ENCODE measurements around the gene NCOA3. TPM values are rescaled to one million over a fixed set of nuclear protein-coding genes. Genes with fewer than 3 reads are reported as not detected.

The NCOA3 gene
- total RNA-seq, 2 experiments from 2014 or later, result 59.9 to 65.4 TPM

DNA sequence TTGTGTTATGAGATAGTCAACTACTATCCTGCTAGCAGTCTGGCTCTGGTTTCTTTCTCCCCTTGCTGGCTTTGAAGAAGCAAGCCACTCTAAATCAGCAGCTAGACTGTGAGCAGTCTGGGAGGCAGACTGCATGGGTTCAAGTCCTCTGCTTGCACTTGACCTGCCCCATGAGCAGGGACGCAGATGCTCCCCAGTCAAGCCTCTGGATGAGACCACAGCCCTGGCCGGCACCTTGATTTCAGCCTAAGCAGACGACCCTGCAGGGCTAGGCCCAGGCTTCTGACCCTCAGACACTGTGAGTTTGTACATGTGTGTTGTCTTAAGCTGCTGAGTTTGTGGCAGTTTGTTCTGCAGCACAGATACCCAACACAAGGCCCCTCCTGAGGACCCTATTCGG, 177.8 kb downstream of the NCOA3 start:
- Mint-ChIP-seq H3K27ac (no peak overlapping the region), H3K36me3 (ENCODE audit: low read depth) (no peaks in the 10 kb centered on the region), H3K27me3 (no peaks in the 10 kb centered on the region), H3K4me3 (no peak overlapping the region), H3K9me3 (no peaks in the 10 kb centered on the region), H3K4me1 (ENCODE audit: low read depth) (peaks cover 6% of the 10 kb centered on the region)
- ATAC-seq (ENCODE audit: poor library complexity) (no peak), DNase-seq (no peak)
- Histone ChIP-seq H3K4me1 (ENCODE audit: insufficient read depth, low read length) (peaks cover 6% of the 10 kb centered on the region), H3K27ac (ENCODE audit: low read depth in 1 of 2, low read length in 2 of 2) (no peak overlapping the region), H3K4me3 (ENCODE audit: low read length) (no peak overlapping the region), H3K36me3 (ENCODE audit: insufficient read depth, low read length) (no peaks in the 10 kb centered on the region), H3K9me3 (ENCODE audit: control insufficient read depth in 1 of 2, insufficient read depth in 1 of 2, low read length in 2 of 2) (no peaks in the 10 kb centered on the region), H3K27me3 (ENCODE audit: control insufficient read depth in 1 of 2, insufficient read depth in 2 of 2, low read length in 2 of 2) (no peaks in the 10 kb centered on the region)
- intact Hi-C loops (cut with DNase I, micrococcal nuclease), result loop anchor here in 1 of 2 experiments (5.0 kb wide), 1 partner anchor 48 kb away; no protein-coding TSS in a partner anchor
- TF ChIP-seq, protein P1, sequence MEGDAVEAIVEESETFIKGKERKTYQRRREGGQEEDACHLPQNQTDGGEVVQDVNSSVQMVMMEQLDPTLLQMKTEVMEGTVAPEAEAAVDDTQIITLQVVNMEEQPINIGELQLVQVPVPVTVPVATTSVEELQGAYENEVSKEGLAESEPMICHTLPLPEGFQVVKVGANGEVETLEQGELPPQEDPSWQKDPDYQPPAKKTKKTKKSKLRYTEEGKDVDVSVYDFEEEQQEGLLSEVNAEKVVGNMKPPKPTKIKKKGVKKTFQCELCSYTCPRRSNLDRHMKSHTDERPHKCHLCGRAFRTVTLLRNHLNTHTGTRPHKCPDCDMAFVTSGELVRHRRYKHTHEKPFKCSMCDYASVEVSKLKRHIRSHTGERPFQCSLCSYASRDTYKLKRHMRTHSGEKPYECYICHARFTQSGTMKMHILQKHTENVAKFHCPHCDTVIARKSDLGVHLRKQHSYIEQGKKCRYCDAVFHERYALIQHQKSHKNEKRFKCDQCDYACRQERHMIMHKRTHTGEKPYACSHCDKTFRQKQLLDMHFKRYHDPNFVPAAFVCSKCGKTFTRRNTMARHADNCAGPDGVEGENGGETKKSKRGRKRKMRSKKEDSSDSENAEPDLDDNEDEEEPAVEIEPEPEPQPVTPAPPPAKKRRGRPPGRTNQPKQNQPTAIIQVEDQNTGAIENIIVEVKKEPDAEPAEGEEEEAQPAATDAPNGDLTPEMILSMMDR (IDR thresholded peaks at IDR 0.05), result no peak
- CTCF ChIA-PET, result interaction anchor here (0.6 to 3.4 kb wide), 2 partner anchors 215 to 941 kb away, joined by 3 to 22 read pairs; no protein-coding TSS in a partner anchor
- POLR2A ChIA-PET, result no interaction called here

DNA sequence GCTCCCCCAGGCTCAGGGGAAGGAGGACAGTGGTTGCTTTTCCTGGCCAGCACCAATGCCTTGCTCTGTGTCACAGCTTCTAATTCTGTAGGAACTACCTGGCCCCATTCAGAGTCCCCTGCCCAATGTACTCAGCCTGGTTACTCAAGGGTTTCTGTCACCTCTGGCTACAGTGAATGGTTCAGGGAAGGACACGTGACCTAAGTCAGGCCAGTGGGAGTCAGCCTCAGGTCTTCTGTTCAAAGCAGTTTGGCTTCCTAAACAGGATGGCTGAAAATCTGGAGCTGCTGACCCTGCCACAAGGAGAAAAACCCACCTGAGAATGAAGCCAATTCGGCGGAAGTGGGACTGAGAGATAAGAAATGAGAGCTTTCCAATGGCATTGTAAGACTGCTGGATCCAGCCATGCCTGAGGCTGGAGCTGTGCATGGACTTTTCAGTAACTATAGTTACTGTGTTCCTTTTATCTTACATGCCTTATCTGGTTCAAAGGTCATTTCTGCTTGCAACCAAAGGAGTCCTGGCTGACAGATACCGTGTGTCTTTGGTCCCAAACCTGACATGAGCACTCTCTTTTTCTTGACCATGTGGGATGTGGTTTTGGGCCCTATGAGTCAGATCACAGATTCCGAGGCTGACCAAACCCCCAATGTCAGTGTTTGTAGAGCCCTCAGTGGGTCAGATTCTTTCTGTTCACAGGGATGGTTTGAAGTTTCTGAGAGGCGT, 179.3 kb downstream of the NCOA3 start:
- CTCF ChIA-PET, result no interaction called here
- POLR2A ChIA-PET, result no interaction called here
- Histone ChIP-seq H3K36me3 (ENCODE audit: insufficient read depth, low read length) (no peaks in the 10 kb centered on the region), H3K4me3 (ENCODE audit: low read length) (no peak overlapping the region), H3K27ac (ENCODE audit: low read depth in 1 of 2, low read length in 2 of 2) (no peak overlapping the region), H3K4me1 (ENCODE audit: insufficient read depth, low read length) (peaks cover 6% of the 10 kb centered on the region), H3K27me3 (ENCODE audit: control insufficient read depth in 1 of 2, insufficient read depth in 2 of 2, low read length in 2 of 2) (no peaks in the 10 kb centered on the region), H3K9me3 (ENCODE audit: control insufficient read depth in 1 of 2, insufficient read depth in 1 of 2, low read length in 2 of 2) (no peaks in the 10 kb centered on the region)
- Mint-ChIP-seq H3K4me3 (no peak overlapping the region), H3K9me3 (no peaks in the 10 kb centered on the region), H3K36me3 (ENCODE audit: low read depth) (no peaks in the 10 kb centered on the region), H3K27ac (no peak overlapping the region), H3K27me3 (no peaks in the 10 kb centered on the region), H3K4me1 (ENCODE audit: low read depth) (peaks cover 6% of the 10 kb centered on the region)
- intact Hi-C loops (cut with DNase I, micrococcal nuclease), result no loop called here
- TF ChIP-seq, protein P1 (IDR thresholded peaks at IDR 0.05), result no peak
- no peak for ATAC-seq (ENCODE audit: poor library complexity)
- DNase-seq, result no peak

DNA sequence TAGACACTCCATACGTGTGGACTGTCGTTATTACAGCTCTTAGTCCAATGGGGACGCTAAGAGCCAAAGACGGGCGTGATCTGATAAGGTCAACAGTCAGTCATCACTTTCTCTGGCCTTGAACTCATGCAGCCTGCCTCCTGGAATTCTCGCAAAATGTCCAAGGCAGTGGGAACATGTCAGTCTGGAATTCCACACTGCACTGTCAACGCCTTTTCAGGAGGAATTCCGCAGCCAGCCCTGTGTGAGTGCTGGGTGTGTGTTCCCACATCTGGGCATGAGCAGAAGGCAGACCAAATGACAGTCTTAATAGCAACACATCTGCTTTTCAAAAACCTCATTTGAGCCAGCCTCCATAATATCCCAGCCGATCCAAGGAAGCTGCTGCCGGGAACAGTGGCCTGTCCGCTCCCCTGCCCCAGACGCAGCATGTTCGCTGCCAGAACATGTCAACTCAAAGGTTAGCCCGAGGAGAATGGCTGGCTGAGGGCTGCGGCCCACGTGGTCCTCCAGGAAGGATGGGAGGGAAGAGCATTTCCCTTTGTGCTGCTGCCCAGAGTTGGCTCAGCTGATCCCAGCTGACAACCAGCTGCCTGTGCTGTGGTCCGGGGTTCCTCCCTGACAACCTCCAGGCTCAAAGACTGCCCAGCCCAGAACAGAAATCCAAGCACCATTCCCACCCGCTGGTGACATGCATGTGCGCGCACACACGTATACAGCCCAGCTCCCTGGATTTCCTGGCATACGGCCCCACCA, 180.5 kb downstream of the NCOA3 start:
- no peaks in the 10 kb centered on the region for H3K27me3 ChIP-seq (ENCODE audit: control insufficient read depth in 1 of 2, insufficient read depth in 2 of 2, low read length in 2 of 2)
- ATAC-seq (ENCODE audit: poor library complexity), result no peak
- no peaks in the 10 kb centered on the region for H3K9me3 ChIP-seq (ENCODE audit: control insufficient read depth in 1 of 2, insufficient read depth in 1 of 2, low read length in 2 of 2)
- ChIA-PET POLR2A (no interaction called here), CTCF (no interaction called here)
- Mint-ChIP-seq H3K4me1 (ENCODE audit: low read depth) (peaks cover 6% of the 10 kb centered on the region), H3K9me3 (no peaks in the 10 kb centered on the region), H3K27ac (no peak overlapping the region), H3K36me3 (ENCODE audit: low read depth) (no peaks in the 10 kb centered on the region), H3K4me3 (no peak overlapping the region), H3K27me3 (no peaks in the 10 kb centered on the region)
- intact Hi-C loops (cut with DNase I, micrococcal nuclease), result no loop called here
- no peak overlapping the region for H3K4me3 ChIP-seq (ENCODE audit: low read length)
- H3K27ac ChIP-seq (ENCODE audit: low read depth in 1 of 2, low read length in 2 of 2), result no peak overlapping the region
- H3K4me1 ChIP-seq (ENCODE audit: insufficient read depth, low read length), result peaks cover 6% of the 10 kb centered on the region
- TF ChIP-seq, protein P1 (IDR thresholded peaks at IDR 0.05), result no peak
- DNase-seq, result no peak
- no peaks in the 10 kb centered on the region for H3K36me3 ChIP-seq (ENCODE audit: insufficient read depth, low read length)

Data from CD4-positive, alpha-beta T cell (primary cell).